Upper lobe of left lung (tissue), 6 donors: ENCODE measurements around the gene PAPPA. TPM values are rescaled to one million over a fixed set of nuclear protein-coding genes. Genes with fewer than 3 reads are reported as not detected.

Experiments
- ATAC-seq, 2 donors: fragments of 200-7000 bp; cut with Tn5 transposase; one replicate each; pipeline ENCODE4 v1.9.1; 2022; ENCODE audit warnings: mild to moderate bottlenecking in 2 of 2, moderate library complexity in 2 of 2; ENCODE audit not compliant: low FRiP score in 2 of 2
- DNase-seq, 2 donors: peaks; one replicate each; pipeline ENCODE4 v3.0.0-alpha.2; 2019 to 2020
- H3K27ac ChIP-seq, 4 donors: fragments of 200-600 bp; sonication (generic); one replicate each; pipeline ENCODE4 v1.5.1; 2016 to 2019
- H3K27me3 ChIP-seq, 4 donors: fragments of 200-600 bp; sonication (generic); one replicate each; pipeline ENCODE4 v1.5.1; 2017 to 2019
- H3K36me3 ChIP-seq, 4 donors: fragments of 200-600 bp; sonication (generic); one replicate each; pipeline ENCODE4 v1.5.1; 2016 to 2019
- H3K4me1 ChIP-seq, 4 donors: fragments of 200-600 bp; sonication (generic); one replicate each; pipeline ENCODE4 v1.5.1; 2018 to 2019
- H3K4me3 ChIP-seq, 4 donors: fragments of 200-600 bp; sonication (generic); one replicate each; pipeline ENCODE4 v1.5.1; 2017 to 2019; ENCODE audit warnings: mild to moderate bottlenecking in 2 of 4, moderate library complexity in 1 of 4
- H3K9me3 ChIP-seq, 4 donors: fragments of 200-600 bp; sonication (generic); one replicate each; pipeline ENCODE4 v1.5.1; 2018 to 2019
- CTCF ChIP-seq, 6 experiments: fragments of 450-650 bp in 4 of 6; fragments of 200-600 bp in 2 of 6; sonication (generic) in 2 of 6; IDR thresholded peaks; one replicate each; pipeline ENCODE4 v1.5.1; 2016 to 2019; ENCODE audit warnings: antibody characterized with exemption in 6 of 6
- EP300 ChIP-seq, 4 donors: sonication (generic); formaldehyde crosslinking; IDR thresholded peaks; one replicate each; pipeline ENCODE4 v1.5.1; 2017; ENCODE audit warnings: antibody characterized with exemption in 4 of 4, control low read depth in 2 of 4
- POLR2A ChIP-seq, 4 donors: fragments of 450-650 bp; IDR thresholded peaks; one replicate each; pipeline ENCODE4 v1.5.1; 2016 to 2017; ENCODE audit warnings: antibody characterized with exemption in 4 of 4, mild to moderate bottlenecking in 2 of 4
- POLR2AphosphoS5 ChIP-seq, 2 donors: sonication (generic); formaldehyde crosslinking; IDR thresholded peaks; one replicate each; pipeline ENCODE4 v1.5.1; 2017; ENCODE audit warnings: antibody characterized with exemption in 2 of 2
- WGBS, 2 donors: methylation state at CpG; one replicate each; pipeline ENCODE4 v1.1.5; 2017 to 2018; 5-methylcytosine and 5-hydroxymethylcytosine counted together
- total RNA-seq, 6 donors: library from RNA; depleted of rRNA in 4 of 6; stranded (reverse); fragments of >200 nt in 4 of 6; gene quantifications; one replicate each; pipeline versions ENCODE4 v1.1.0 to v1.2.1, GENCODE V29; 2016 to 2021
- donor health status: DM: no; HTN: no; CAD: no; lungs with moderate emphysema.
- donor health status: DM: no; HTN: yes; CAD: no; lungs with severe emphysema.

Gene PAPPA
- total RNA-seq, 6 donors from 2014 or later, result 0.46 to 2.9 (median 1.1) TPM

- Histone ChIP-seq H3K9me3 (no peaks in the 10 kb centered on the region), H3K27me3 (no peaks in the 10 kb centered on the region), H3K4me1 (no peaks in the 10 kb centered on the region), H3K4me3 (no peak overlapping the region), H3K36me3 (no peaks in the 10 kb centered on the region), H3K27ac (no peak overlapping the region)
- 72 to 80% methylated on average over 2 of the region's 2 CpGs for WGBS, 2 donors
- DNase-seq (no peak), ATAC-seq (no peak)
- TF ChIP-seq POLR2AphosphoS5 (IDR thresholded peaks at IDR 0.05), result no peak
- no peak for TF ChIP-seq CTCF (IDR thresholded peaks at IDR 0.05)
- no peak for TF ChIP-seq EP300 (IDR thresholded peaks at IDR 0.05)
- no peak for TF ChIP-seq POLR2A (IDR thresholded peaks at IDR 0.05)
Observed at GRCh38 chr9:116260531-116260930, 106.9 kb downstream of the PAPPA start.

GRCh38 chr9:116262448-116262847 is 108.9 kb downstream of the PAPPA start:
- no peaks in the 10 kb centered on the region for H3K36me3 ChIP-seq
- no peak overlapping the region for H3K27ac ChIP-seq
- no peaks in the 10 kb centered on the region for H3K4me1 ChIP-seq
- no peaks in the 10 kb centered on the region for H3K27me3 ChIP-seq
- no peak for DNase-seq
- TF ChIP-seq POLR2AphosphoS5 (IDR thresholded peaks at IDR 0.05) (no peak), EP300 (IDR thresholded peaks at IDR 0.05) (no peak), POLR2A (IDR thresholded peaks at IDR 0.05) (no peak), CTCF (IDR thresholded peaks at IDR 0.05) (no peak)
- ATAC-seq, result no peak
- WGBS, 2 donors, result 55 to 68% methylated on average over 5 of the region's 5 CpGs
- H3K9me3 ChIP-seq, result no peaks in the 10 kb centered on the region
- H3K4me3 ChIP-seq, result no peak overlapping the region

- H3K36me3 ChIP-seq, result no peaks in the 10 kb centered on the region
- WGBS, 2 donors, result 45 to 58% methylated on average over 1 of the region's 1 CpG
- H3K27ac ChIP-seq, result no peak overlapping the region
- TF ChIP-seq EP300 (IDR thresholded peaks at IDR 0.05), result no peak
- no peak for TF ChIP-seq CTCF (IDR thresholded peaks at IDR 0.05)
- no peak for TF ChIP-seq POLR2AphosphoS5 (IDR thresholded peaks at IDR 0.05)
- no peak for TF ChIP-seq POLR2A (IDR thresholded peaks at IDR 0.05)
- no peaks in the 10 kb centered on the region for H3K4me1 ChIP-seq
- no peak for ATAC-seq
- no peak for DNase-seq
- H3K9me3 ChIP-seq, result no peaks in the 10 kb centered on the region
- H3K4me3 ChIP-seq, result no peak overlapping the region
- no peaks in the 10 kb centered on the region for H3K27me3 ChIP-seq
Observed at GRCh38 chr9:116264361-116264760, 110.8 kb downstream of the PAPPA start.

GRCh38 chr9:116267021-116267420 is 113.4 kb downstream of the PAPPA start:
- H3K4me3 ChIP-seq, result no peak overlapping the region
- DNase-seq (no peak), ATAC-seq (no peak)
- H3K36me3 ChIP-seq, result no peaks in the 10 kb centered on the region
- TF ChIP-seq POLR2AphosphoS5 (IDR thresholded peaks at IDR 0.05), result no peak
- TF ChIP-seq EP300 (IDR thresholded peaks at IDR 0.05), result no peak
- TF ChIP-seq CTCF (IDR thresholded peaks at IDR 0.05), result no peak
- no peak for TF ChIP-seq POLR2A (IDR thresholded peaks at IDR 0.05)
- no peaks in the 10 kb centered on the region for H3K9me3 ChIP-seq
- H3K4me1 ChIP-seq, result no peaks in the 10 kb centered on the region
- 63 to 76% methylated on average over 1 of the region's 1 CpG for WGBS, 2 donors
- H3K27ac ChIP-seq, result no peak overlapping the region
- H3K27me3 ChIP-seq, result no peaks in the 10 kb centered on the region

GRCh38 chr9:116269250-116269649 is 115.7 kb downstream of the PAPPA start:
- Histone ChIP-seq H3K27ac (no peak overlapping the region), H3K4me1 (no peaks in the 10 kb centered on the region), H3K4me3 (no peak overlapping the region), H3K27me3 (no peaks in the 10 kb centered on the region), H3K9me3 (no peaks in the 10 kb centered on the region), H3K36me3 (no peaks in the 10 kb centered on the region)
- no peak for ATAC-seq
- DNase-seq, result no peak
- no peak for TF ChIP-seq EP300 (IDR thresholded peaks at IDR 0.05)
- TF ChIP-seq POLR2A (IDR thresholded peaks at IDR 0.05), result no peak
- 50 to 76% methylated on average over 2 of the region's 2 CpGs for WGBS, 2 donors
